HG03103 (cell line): ENCODE measurements around the gene SNX6.
"Not testable (repeated sequence)": the region's sequence is repeated elsewhere in the genome, so short reads cannot be mapped to it uniquely, and the experiment has no call there.

Source experiments
- ATAC-seq: cut with Tn5 transposase; IDR thresholded peaks from one replicate; pipeline ENCODE4 v1.9.1; 2021; ENCODE audit warnings: low read depth; ENCODE audit not compliant: unreplicated experiment

The SNX6 gene

DNA sequence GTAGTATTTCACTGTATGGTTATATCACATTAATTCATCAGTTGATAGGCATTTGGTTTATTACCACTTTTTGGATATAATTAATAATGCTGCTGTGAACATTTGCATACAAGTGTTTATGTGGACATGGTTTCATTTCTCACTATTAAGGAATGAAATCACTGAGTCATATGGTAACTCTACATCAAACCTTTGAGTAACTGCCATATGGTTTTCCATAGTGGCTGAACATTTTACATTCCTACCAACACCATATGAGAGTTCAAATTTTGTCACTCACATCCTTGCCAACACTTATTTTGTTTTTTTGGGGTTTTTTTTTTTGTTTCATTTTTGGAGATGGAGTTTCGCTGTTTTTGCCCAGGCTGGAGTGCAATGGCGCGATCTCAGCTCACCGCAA, 60.2 kb downstream of the SNX6 start:
- ATAC-seq = no peak

DNA sequence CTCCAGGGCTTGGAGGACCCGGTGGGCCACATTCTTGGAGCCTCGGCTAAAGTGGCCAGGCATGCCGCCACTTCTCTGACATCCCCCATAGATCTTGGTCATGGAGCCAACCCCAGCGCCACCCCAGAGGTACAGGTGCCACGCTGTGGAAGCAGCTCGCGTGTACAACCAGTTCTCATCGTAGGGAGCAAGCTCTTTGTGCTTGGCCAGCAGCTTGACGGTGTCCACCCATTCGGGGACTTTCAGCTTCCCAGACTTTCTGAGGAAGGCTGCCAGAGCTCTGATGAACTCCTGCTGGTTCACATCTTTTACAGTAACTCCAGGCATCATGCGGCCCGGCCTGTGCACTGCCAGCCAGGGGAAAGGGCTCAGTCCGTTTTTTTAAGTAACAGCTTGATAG, 61.1 kb downstream of the SNX6 start:
- no peak for ATAC-seq

DNA sequence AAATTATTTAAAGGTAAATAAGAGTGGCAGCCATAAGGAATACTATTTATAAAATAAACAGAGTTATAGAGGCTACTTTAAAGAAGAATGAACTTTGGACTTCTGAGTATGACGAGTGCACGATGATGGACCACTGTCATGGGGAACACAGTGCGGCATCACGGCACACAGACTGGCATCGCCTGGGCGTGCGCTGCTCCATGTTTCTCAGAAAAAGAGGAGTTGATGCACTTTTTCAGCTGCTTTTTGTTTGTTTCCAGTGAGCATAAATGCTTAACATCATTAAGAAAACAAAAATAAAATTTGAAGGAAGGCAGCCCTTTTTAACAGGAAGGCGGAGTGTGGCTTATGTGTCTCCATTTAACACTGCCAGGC, 67.2 kb downstream of the SNX6 start:
- ATAC-seq = no peak

DNA sequence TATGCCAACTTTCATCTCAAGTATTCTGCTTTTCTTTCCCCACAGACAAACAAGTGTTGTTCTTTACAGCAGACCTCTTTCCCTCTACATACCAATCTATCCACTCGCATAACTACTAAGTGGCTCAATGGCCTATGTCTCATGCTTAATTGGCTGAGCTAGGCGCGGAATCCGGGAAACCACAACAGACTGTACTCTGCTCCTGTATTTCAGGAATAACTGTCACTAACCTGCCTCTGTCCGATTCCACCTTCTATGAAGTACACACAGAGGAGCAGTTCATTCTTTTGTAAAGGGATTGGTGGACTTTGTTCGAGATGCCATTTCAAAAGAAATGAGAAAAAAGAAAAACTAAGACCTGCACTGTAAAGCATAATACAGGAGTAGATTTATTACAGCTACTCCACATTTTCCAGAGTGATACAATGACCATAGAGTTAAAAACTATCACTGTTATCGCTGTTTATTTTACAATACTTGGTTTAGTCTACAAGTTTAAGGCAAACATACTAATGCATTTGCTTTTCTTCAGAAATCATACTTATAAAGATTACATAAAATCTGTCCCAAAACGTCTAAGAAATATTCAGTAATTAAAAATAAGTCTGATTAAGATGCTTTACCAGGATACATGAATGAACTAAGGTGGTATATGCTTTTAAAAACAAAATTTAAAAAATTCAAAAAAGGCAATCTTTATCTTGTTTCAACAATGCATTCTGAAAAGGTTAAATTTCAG, 67.7 kb downstream of the SNX6 start:
- not testable (repeated sequence) for ATAC-seq

DNA sequence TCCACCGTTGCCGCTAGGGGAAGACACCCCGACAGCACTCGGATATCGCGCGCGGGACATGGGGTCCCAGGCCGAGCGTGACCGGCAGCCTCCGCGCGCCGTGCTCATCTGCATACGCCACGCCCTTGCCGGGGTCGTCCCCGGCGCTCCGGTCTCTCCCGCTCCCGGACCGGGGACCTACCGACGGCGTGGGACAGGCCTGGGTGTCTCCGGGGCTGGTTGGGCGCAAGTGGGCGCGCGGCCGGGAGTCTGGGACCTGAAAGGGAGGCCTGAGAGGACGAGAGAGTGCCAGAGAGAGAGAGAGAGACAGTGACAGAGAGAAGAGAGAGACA, 73.5 kb downstream of the SNX6 start:
- peak; percentile 44 for ATAC-seq

DNA sequence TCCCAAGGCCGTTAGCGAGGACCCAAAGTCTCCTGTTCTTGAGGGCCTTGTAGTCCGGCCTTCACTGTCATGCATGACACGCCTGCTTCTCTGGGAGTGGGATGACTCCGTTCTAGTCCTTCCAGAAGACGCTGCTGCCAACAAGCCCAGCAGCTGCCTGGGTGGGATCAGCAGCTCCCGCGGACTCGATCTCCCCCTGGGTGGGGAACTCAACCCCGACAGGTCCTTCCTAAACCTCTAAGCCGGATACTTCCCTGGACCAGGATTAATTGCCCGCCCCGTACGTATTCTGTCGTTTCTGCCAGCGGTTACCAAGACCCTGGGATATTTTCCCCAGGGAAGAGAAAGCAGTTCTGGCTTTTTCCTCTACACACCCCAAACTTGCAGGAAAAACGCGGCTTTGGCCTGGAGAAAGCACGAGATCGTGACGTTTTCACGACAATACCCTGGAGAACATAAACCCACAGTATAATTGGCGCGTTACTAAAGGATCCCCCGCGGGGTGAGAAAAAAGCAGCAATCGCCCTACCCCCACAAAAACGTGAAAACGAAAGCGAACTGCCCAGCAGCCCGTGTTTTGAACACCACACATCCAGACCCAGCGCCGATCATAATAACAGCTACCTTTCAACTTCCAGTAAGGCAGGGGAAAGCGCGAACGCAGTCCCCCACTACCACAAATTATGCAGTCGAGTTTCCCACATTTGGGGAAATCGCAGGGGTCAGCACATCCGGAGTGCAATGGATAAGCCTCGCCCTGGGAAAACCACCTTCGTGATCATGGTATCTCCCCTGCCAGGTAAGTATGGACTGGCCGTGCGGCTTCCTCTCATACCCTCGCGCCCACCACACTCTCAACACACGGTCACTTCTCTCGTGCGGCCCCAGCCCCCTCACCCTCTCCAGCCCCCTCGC, 74.1 kb downstream of the SNX6 start:
- ATAC-seq = peak; percentile 63

- no peak for ATAC-seq
These were observed 75.3 kb downstream of the SNX6 start for GRCh38 chr14:34554540-34555250.

GRCh38 chr14:34549276-34549966, 80.5 kb downstream of the SNX6 start:
- ATAC-seq = not testable (repeated sequence)

GRCh38 chr14:34548472-34548981, 81.4 kb downstream of the SNX6 start:
- no peak for ATAC-seq

DNA sequence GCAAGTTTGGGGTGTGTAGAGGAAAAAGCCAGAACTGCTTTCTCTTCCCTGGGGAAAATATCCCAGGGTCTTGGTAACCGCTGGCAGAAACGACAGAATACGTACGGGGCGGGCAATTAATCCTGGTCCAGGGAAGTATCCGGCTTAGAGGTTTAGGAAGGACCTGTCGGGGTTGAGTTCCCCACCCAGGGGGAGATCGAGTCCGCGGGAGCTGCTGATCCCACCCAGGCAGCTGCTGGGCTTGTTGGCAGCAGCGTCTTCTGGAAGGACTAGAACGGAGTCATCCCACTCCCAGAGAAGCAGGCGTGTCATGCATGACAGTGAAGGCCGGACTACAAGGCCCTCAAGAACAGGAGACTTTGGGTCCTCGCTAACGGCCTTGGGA, 82.8 kb downstream of the SNX6 start:
- ATAC-seq = not testable (repeated sequence)

GRCh38 chr14:34546272-34547135, 83.4 kb downstream of the SNX6 start:
- ATAC-seq = peak; percentile 67

- ATAC-seq = not testable (repeated sequence)
These were observed 89.5 kb downstream of the SNX6 start for GRCh38 chr14:34540181-34541059.

GRCh38 chr14:34539407-34540180, 90.4 kb downstream of the SNX6 start, which contains the start of gene EAPP:
Gene EAPP, minus strand, starts transcription at chr14:34539701. Its CDS starts 73 bp downstream, at chr14:34539628.
- ATAC-seq = peak; percentile 100

DNA sequence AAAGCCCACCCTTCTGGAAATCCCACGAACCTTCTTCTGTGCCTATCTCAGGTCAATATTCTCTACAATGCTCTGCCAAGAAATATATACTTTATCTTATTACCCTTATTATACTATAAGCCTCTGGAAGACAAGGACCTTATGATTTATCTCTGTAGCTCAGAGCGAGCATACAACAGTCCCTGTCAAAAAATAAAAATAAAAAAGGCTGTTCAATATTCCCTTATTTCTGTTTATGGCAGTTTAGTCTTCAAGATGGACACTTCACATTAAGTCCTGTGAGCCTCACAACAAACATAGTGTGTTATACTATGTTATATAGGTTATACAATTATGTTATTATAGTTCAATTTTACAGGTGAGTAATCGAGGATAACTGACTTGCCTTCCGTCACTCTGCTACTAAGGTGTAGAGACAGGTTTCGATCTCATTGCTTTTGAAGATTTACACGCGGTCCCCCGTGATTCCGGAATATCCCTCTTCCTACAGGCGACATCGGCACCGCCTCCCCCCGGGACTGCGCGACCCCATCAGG, 91.0 kb downstream of the SNX6 start:
- no peak for ATAC-seq

DNA sequence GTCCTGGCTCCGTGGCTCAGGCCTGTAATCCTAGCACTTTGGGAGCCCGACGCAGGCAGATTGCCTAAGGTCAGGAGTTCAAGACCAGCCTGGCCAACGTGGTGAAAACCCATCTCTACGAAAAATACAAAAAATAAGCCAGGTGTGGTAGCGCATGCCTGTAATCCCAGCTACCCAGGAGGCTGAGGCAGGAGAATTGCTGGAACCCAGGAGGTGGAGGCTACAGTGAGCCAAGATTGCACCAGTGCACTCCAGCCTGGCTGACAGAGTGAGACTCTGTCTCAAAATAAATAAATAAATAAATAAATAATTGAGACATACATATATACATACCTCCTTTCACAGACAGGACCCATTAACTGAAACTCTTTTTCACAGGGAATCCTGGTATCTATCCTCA, 91.9 kb downstream of the SNX6 start:
- not testable (repeated sequence) for ATAC-seq

- no peak for ATAC-seq
These were observed 92.3 kb downstream of the SNX6 start for GRCh38 chr14:34537677-34538009.

DNA sequence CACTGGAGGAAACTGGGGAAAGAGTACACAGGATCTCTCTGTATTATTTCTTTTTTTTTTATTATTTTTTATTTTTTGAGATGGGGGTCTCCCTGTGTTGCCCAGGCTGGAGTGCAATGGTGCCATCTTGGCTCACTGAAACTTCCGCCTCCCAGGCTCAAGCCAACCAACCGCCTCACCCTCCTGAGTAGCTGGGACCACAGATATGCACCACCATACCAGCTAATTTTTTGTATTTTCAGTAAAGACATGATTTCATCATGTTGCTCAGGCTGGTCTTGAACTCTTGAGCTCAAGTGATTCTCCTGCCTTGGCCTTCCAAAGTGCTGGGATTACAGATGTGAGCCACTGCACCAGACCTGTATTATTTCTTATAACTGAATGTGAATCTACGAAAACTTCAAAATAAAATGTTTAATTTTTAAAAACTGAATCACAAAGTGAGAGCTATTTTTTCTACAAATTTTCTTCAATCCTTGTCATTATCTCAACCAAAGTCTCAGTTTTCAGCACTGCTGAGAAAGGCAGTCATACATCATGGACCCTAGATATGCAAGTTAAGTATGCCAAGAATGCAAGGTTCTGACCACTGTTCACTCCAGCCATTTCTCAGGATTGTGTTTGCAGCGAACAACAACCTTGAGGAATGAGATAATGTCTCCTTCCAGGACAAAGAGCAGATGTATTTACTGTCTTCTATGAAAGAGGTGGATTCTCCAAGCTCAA, 92.8 kb downstream of the SNX6 start:
- ATAC-seq = no peak
